NK-92 (cell line): ENCODE results near the gene TENM3.
"Not testable (repeated sequence)": the region's sequence is repeated elsewhere in the genome, so short reads cannot be mapped to it uniquely, and the experiment has no call there.

Source experiments
- DNase-seq: peaks from one replicate; lab custom pipeline; 2025; ENCODE audit not compliant: unreplicated experiment; lab: John Stamatoyannopoulos, UW

TENM3 gene

GRCh38 chr4:182805321-182805720, 562.1 kb downstream of the TENM3 start:
- DNase-seq, result no peak

GRCh38 chr4:182805750-182806149, 562.5 kb downstream of the TENM3 start:
- no peak for DNase-seq

- DNase-seq, result no peak
Measured at GRCh38 chr4:182806259-182807252, 563.4 kb downstream of the TENM3 start.

- no peak for DNase-seq
Measured at GRCh38 chr4:182807346-182807745, 564.1 kb downstream of the TENM3 start.

- no peak for DNase-seq
Measured at GRCh38 chr4:182807767-182808548, 564.8 kb downstream of the TENM3 start.

GRCh38 chr4:182808673-182809416, 565.6 kb downstream of the TENM3 start:
- no peak for DNase-seq

- DNase-seq, result no peak
Measured at GRCh38 chr4:182809417-182810102, 566.4 kb downstream of the TENM3 start.

GRCh38 chr4:182810103-182810615, 567.0 kb downstream of the TENM3 start:
- DNase-seq, result no peak

- no peak for DNase-seq
Measured at GRCh38 chr4:182812916-182813315, 569.7 kb downstream of the TENM3 start.

GRCh38 chr4:182814065-182814464, 570.9 kb downstream of the TENM3 start:
- DNase-seq, result not testable (repeated sequence)

GRCh38 chr4:182818926-182819730, 575.9 kb downstream of the TENM3 start:
- no peak for DNase-seq

GRCh38 chr4:182819751-182820150, 576.5 kb downstream of the TENM3 start:
- no peak for DNase-seq

- DNase-seq, result no peak
Measured at GRCh38 chr4:182822554-182822953, 579.4 kb downstream of the TENM3 start.

GRCh38 chr4:182823576-182823975, 580.4 kb downstream of the TENM3 start:
- no peak for DNase-seq

GRCh38 chr4:182825003-182825402, 581.8 kb downstream of the TENM3 start:
- DNase-seq, result no peak

- DNase-seq, result no peak
Measured at GRCh38 chr4:182825786-182826185, 582.6 kb downstream of the TENM3 start.

GRCh38 chr4:182826391-182826790, 583.2 kb downstream of the TENM3 start:
- no peak for DNase-seq

- no peak for DNase-seq
Measured at GRCh38 chr4:182827166-182827565, 584.0 kb downstream of the TENM3 start.

GRCh38 chr4:182827954-182828353, 584.8 kb downstream of the TENM3 start:
- no peak for DNase-seq
